Parathyroid adenoma (tissue), 2 donors: ENCODE results near the gene OR51I2.

ENCODE experiments used
- H2AFZ ChIP-seq: fragments of 300-600 bp; sonication (generic); one replicate; pipeline ENCODE4 v1.7.0; 2017; ENCODE audit warnings: antibody characterized with exemption, mild to moderate bottlenecking
- H3K27ac ChIP-seq: fragments of 300-600 bp; sonication (generic); one replicate; pipeline ENCODE4 v1.7.0; 2017
- H3K27me3 ChIP-seq: fragments of 300-600 bp; sonication (generic); one replicate; pipeline ENCODE4 v1.7.0; 2017; ENCODE audit warnings: low read length; ENCODE audit not compliant: control insufficient read depth, insufficient read depth
- H3K36me3 ChIP-seq: fragments of 300-600 bp; sonication (generic); one replicate; pipeline ENCODE4 v1.7.0; 2017; ENCODE audit warnings: low read length; ENCODE audit not compliant: control insufficient read depth, insufficient read depth
- H3K4me1 ChIP-seq: fragments of 300-600 bp; sonication (generic); one replicate; pipeline ENCODE4 v1.7.0; 2017; ENCODE audit warnings: control low read depth
- H3K4me2 ChIP-seq: fragments of 300-600 bp; sonication (generic); one replicate; pipeline ENCODE4 v1.7.0; 2017; ENCODE audit warnings: low read length
- H3K4me3 ChIP-seq: fragments of 300-600 bp; sonication (generic); one replicate; pipeline ENCODE4 v1.7.0; 2017; ENCODE audit warnings: low read depth, low read length
- H3K79me2 ChIP-seq: fragments of 300-600 bp; sonication (generic); one replicate; pipeline ENCODE4 v1.7.0; 2017; ENCODE audit warnings: control low read depth
- H3K9ac ChIP-seq: fragments of 300-600 bp; sonication (generic); one replicate; pipeline ENCODE4 v1.7.0; 2017; ENCODE audit warnings: mild to moderate bottlenecking
- H3K9me3 ChIP-seq: fragments of 300-600 bp; sonication (generic); one replicate; pipeline ENCODE4 v1.7.0; 2017; ENCODE audit warnings: low read length; ENCODE audit not compliant: control insufficient read depth
- TF ChIP-seq, protein P1 (sequence below): fragments of 300-600 bp; sonication (generic); IDR thresholded peaks from one replicate; pipeline ENCODE4 v1.7.0; 2017; ENCODE audit warnings: antibody characterized with exemption, mild to moderate bottlenecking
- donor health status: primary hyperparathyroidism.

Gene OR51I2

DNA sequence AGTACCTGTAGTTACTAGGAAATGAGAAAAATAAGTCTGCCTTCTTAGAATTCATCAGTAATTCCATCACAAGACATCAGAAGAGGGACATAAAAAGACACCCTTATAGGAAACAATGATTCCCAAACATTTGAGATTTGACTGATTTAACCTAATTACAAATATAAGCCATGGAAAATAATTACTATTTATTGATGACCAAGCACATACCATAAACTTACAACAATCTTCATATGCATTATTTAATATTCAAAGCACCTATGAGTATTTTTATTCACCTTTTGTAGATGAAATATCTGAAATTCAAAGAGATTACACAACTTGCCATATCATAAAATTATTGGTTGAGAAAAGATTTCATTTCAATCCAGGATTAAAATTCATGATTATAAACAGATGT is 24.8 kb downstream of the OR51I2 start:
- H3K27me3 ChIP-seq: no peaks in the 10 kb centered on the region

DNA sequence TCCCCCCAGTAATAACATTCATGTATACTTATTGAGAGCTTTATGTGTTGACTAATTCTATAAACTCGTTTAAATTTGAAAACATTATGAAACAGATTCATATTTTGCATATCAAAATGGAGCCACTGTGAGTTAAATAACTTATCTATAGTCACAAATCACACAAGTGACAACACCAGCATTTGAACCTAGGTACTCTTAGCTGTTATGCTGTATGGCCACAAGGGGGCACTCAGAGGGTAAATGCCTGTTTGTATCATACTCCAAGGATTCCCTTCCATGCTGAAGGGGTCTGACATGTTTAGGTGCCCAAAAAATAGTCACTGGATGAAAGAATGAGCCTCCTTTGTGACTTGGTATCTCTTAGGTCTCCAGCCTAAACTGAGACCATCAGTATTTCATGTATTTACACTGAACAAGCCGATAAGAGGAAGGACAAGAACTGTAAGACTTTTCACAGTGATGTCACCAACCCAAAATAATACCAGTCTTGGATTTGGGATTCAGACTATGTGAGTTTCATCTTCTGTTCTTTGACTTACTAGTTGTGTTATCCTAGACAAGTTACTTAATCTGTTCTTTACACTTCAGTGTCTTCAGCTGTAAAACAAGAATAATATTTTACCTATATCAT is 27.2 kb downstream of the OR51I2 start:
- Histone ChIP-seq H3K4me3 (no peak overlapping the region), H3K79me2 (no peaks in the 10 kb centered on the region), H3K4me2 (no peak overlapping the region), H3K36me3 (no peaks in the 10 kb centered on the region), H3K4me1 (no peaks in the 10 kb centered on the region), H3K27me3 (no peaks in the 10 kb centered on the region), H3K27ac (no peak overlapping the region), H3K9me3 (no peaks in the 10 kb centered on the region), H3K9ac (no peak overlapping the region), H2AFZ (no peak overlapping the region)
- TF ChIP-seq, protein P1, sequence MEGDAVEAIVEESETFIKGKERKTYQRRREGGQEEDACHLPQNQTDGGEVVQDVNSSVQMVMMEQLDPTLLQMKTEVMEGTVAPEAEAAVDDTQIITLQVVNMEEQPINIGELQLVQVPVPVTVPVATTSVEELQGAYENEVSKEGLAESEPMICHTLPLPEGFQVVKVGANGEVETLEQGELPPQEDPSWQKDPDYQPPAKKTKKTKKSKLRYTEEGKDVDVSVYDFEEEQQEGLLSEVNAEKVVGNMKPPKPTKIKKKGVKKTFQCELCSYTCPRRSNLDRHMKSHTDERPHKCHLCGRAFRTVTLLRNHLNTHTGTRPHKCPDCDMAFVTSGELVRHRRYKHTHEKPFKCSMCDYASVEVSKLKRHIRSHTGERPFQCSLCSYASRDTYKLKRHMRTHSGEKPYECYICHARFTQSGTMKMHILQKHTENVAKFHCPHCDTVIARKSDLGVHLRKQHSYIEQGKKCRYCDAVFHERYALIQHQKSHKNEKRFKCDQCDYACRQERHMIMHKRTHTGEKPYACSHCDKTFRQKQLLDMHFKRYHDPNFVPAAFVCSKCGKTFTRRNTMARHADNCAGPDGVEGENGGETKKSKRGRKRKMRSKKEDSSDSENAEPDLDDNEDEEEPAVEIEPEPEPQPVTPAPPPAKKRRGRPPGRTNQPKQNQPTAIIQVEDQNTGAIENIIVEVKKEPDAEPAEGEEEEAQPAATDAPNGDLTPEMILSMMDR: peak; percentile 58

More for the DNA sequence above, 24.8 kb downstream of the OR51I2 start:
- Histone ChIP-seq H3K27ac (no peak overlapping the region), H3K36me3 (no peaks in the 10 kb centered on the region), H3K4me3 (no peak overlapping the region), H3K79me2 (no peaks in the 10 kb centered on the region), H3K4me2 (no peak overlapping the region), H3K9me3 (no peaks in the 10 kb centered on the region), H2AFZ (no peak overlapping the region), H3K4me1 (no peaks in the 10 kb centered on the region), H3K9ac (no peak overlapping the region)
- TF ChIP-seq, protein P1: no peak

DNA sequence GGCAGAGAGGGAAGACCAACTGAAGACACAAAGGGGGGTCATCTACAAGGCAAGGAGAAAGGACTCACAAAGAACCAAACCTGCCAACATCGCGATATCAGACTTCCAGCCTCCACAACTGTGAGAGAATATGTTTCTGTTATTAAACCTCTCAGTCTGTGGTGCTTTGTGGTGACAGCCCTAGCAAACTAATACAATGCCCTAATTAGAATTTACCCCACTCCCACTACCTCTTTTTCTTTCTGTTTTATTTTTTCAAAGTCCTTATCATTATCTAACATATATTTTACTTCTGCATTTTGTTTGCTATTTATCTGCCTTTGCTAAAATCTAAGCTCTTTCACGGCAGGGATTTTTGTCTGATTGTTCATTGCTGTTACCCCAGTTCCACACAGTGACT is 36.9 kb downstream of the OR51I2 start:
- Histone ChIP-seq H3K79me2 (no peaks in the 10 kb centered on the region), H3K9ac (no peak overlapping the region), H3K4me1 (no peaks in the 10 kb centered on the region), H2AFZ (no peak overlapping the region), H3K4me3 (no peak overlapping the region), H3K36me3 (no peaks in the 10 kb centered on the region), H3K9me3 (no peaks in the 10 kb centered on the region), H3K27ac (no peak overlapping the region), H3K27me3 (no peaks in the 10 kb centered on the region), H3K4me2 (no peak overlapping the region)
- TF ChIP-seq, protein P1: no peak

DNA sequence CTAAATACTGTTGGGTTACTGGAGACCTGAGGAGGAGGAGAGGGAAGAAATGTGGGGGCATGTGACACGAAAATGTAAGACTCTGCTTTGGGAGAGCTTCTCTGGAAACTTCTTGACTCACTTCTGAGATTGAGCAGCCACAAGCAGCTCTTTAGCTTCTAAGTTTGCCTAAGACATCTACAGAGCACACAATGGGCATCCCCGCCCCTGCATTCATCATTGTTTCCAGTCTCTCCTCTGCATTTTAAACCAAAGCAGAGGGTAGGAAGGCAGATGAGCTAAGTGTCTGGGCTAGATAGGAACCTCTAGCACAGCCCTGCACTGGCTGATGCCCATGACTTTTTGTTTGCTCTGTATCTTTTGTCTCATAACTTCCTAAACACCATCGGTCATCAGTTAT is 37.3 kb downstream of the OR51I2 start:
- H3K4me1 ChIP-seq: no peaks in the 10 kb centered on the region

DNA sequence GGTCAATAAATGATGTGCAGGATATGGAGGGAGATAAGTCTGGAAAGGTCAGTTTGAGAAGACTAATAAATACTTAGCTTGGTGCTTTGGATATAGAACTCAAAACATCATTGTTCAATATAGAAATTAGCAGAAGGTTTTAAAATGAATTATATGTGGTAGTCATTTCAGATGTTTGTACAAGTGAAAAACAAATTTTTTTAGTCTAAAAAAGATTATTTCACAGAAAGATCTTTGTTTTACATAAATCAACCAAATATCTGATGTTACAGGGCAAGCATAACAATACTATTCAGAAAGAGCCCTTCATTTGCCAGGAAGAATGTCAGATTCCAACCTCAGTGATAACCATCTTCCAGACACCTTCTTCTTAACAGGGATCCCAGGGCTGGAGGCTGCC is 39.3 kb downstream of the OR51I2 start, which contains the start of gene OR52D1:
TSS of gene OR52D1 (plus strand) at position 301 of the 400 bp plus-strand sequence. CDS start at position 323, 22 bp downstream.
- H3K36me3 ChIP-seq: no peaks in the 10 kb centered on the region
- H3K4me2 ChIP-seq: no peak within 1 kb of the TSS
- H3K27me3 ChIP-seq: no peaks in the 10 kb centered on the region
- no peaks in the 10 kb centered on the region for H3K4me1 ChIP-seq
- no peak within 1 kb of the TSS for H3K27ac ChIP-seq
- H3K79me2 ChIP-seq: no peaks in the 10 kb centered on the region
- no peak within 1 kb of the TSS for H3K9ac ChIP-seq
- no peaks in the 10 kb centered on the region for H3K9me3 ChIP-seq
- no peak within 1 kb of the TSS for H3K4me3 ChIP-seq
- TF ChIP-seq, protein P1: no peak
- H2AFZ ChIP-seq: no peak within 1 kb of the TSS

More for the DNA sequence above, 37.3 kb downstream of the OR51I2 start:
- no peaks in the 10 kb centered on the region for H3K9me3 ChIP-seq
- H3K27ac ChIP-seq: no peak overlapping the region
- no peak overlapping the region for H3K9ac ChIP-seq
- TF ChIP-seq, protein P1: no peak
- H3K4me3 ChIP-seq: no peak overlapping the region
- H3K79me2 ChIP-seq: no peaks in the 10 kb centered on the region
- no peak overlapping the region for H3K4me2 ChIP-seq
- H3K27me3 ChIP-seq: no peaks in the 10 kb centered on the region
- H3K36me3 ChIP-seq: no peaks in the 10 kb centered on the region
- H2AFZ ChIP-seq: no peak overlapping the region
